Stimulated activated CD4-positive, alpha-beta T cell treated with anti-CD3 and anti-CD28 coated beads, TNF-alpha, amount 100 ng/mL, for 24 hours (primary cell): ENCODE data around the gene RXRA.

Experiments used
- DNase-seq, 3 experiments: peaks; one replicate each; pipeline ENCODE4 v3.0.0-alpha.2; 2020; ENCODE audit warnings: low read depth in 3 of 3

The RXRA gene

DNA sequence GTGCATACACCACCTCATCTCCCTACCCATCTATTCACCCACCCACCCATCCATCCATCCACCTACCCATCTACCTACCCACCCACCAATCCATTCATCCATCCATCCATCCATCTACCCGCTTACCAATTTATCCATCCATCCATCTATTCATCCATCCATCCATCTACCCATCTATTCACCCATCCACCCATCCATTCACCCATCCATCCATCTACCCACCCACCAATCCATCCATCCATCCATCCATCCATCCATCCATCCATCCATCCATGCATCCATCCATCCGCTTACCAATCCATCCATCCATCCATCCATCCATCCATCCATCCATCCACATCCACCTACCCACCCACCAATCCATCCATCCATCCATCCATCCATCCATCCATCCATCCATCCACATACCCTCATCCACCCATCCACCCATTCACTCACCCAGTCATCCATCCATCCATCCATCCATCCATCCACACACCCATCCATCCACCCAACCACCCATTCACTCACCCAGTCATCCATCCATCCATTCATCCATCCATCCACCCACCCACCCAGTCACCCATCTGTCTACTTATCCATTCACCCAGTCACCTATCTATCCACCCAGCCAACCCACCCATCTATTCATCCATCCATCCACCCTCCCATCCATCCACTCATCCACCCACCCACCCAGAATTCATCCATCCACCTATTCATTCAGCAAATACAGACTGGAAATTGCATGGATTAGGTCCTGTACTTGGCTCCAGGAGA lies 125.6 kb downstream of the RXRA start:
- no peak for DNase-seq

GRCh38 chr9:134452728-134453127 lies 126.5 kb downstream of the RXRA start:
- DNase-seq, result no peak

DNA sequence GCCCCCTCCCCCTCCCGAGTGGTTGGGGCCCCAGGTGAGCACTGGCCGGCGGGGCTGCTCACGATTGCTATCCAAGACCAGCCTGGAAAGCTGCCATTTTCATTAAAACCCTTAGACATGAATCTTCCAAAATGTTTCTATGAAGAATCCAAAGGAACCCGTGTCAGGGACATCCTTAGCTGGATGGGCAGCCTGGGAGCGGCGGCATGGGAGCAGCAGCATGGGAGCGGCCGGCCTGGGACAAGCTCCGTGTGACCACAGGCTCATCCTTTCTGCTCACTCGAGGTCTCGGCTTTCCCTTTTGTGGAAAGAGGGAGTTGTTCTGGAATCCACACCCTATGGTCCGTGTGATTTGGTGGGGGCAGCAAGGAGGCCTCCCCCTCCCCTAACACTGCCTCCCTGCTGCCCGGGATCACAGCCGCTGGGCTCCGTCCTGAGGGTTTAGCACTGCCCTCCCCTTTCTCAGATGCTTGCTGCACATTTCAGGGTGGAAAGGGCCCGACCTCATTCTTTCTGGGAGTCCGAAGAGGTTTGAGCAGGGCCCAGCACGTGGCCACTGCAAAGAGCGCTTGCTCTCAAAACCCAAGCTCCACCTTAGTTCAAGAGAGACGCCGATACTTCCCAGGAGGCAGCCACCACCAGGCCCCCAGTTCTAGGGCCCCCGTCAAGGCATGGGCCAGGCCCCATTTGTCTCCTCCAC lies 127.7 kb downstream of the RXRA start:
- no peak for DNase-seq

DNA sequence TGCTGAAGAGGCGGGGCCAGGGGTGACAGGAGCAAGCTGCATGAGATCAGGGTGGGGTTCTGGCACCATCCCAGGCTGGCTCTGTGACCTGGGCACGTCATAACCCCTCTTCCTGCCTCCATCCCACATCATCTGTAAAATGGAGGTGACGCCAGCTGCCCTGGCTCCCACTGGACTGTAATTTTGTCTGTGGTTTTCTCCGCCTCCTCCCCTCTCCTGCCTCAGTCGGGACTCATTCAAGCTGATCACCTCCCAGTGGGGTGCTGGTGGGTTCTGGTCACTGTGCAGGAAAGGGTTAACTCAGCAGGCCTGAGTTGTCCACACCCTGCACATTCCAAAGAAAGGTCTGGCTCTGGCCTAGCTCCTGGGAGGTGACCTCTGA lies 128.2 kb downstream of the RXRA start:
- DNase-seq, result no peak

DNA sequence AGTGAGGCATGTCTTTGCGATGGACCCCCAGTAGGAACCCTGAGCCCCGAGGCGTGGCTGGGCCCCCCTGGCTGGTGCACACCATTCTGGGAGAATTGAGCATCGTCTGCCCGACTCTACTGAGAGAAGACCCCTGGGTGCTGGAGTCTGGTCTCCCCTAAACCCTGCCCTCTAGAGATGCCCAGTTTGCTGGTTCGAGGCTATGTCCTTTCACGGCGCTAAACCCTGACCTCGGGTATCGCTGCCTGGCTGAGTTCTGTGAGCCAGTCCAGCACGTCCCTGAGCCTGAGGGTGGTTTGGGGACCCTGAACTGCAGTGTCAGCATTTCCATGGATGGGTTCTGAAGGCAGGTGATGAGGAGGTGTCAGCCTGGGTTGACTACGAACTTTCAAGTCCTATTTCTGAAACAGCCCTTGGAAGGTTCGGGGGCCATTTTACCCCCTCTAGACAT lies 128.8 kb downstream of the RXRA start:
- DNase-seq, result no peak

DNA sequence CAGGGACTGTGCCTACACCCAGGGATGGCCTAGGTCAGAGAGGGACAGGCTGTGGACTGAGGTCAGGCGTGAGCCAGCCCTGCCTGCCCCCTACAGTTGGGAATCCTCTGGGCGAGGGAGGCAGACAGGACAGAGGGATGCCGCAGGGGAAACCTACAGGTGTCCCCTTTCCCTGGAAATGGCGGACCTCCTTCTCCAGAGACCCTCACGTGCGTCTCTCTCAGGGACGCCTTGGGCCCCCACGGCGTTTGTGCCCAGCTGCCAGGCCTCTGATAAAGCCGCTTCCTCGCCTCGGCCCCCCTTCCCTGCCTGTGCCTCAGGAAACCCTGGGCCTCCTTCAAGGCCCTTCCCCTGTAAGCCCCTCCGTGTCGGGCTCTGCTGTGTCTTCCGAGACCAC lies 129.3 kb downstream of the RXRA start:
- no peak for DNase-seq

GRCh38 chr9:134455934-134456755 lies 129.9 kb downstream of the RXRA start:
- peak; percentile 44 to 63 (median 52) for DNase-seq

DNA sequence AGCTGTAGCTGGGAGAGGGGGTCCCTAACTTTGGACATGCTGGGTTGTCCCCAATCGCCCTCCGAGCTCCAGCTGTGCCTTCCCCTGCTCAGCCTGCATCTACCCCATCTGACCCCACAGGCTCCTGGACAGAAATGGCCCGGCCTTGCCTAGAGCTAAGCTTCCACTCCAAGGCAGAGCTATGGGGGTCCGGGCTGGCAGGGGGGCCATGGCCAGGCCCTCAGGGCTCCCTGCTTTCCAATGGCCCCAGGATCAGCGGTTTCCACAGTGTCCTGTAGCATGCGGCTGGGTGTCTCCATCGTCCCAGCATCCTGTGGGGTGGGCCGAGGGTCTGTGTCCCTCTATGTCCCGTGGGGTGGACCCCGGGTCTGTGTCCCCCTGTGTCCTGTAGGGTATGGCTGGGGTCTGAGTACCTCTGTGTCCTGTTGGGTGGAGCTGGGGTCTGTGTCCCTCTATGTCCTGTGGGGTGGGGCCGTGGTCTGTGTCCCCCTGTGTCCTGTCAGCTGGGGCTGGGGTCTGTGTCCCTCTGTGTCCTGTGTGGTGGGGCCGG lies 130.6 kb downstream of the RXRA start:
- DNase-seq, result no peak

GRCh38 chr9:134457321-134458206 lies 131.3 kb downstream of the RXRA start:
- no peak for DNase-seq

- DNase-seq, result no peak
Observed at GRCh38 chr9:134458207-134459108, 132.2 kb downstream of the RXRA start.

GRCh38 chr9:134459164-134459563 lies 132.9 kb downstream of the RXRA start:
- no peak for DNase-seq

DNA sequence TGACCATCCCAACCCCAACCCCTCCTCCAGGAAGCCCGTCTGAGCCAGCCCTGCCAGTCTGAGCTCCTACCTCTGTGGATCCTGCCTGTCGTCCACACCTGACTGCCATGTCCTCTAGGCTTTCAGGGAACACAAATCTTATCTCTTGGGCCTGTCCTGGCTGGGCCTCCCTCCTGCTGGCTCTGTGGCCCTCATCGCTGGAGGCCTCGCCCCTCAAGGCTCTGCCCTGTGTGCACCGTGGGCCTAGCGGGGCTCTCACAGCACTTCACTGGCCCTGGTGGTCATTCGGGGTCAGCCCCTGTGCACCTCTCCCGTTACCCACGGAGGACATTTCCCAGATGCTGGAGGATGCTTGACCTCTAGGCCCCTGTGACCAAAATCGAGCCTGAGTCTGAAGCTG lies 133.3 kb downstream of the RXRA start:
- no peak for DNase-seq

DNA sequence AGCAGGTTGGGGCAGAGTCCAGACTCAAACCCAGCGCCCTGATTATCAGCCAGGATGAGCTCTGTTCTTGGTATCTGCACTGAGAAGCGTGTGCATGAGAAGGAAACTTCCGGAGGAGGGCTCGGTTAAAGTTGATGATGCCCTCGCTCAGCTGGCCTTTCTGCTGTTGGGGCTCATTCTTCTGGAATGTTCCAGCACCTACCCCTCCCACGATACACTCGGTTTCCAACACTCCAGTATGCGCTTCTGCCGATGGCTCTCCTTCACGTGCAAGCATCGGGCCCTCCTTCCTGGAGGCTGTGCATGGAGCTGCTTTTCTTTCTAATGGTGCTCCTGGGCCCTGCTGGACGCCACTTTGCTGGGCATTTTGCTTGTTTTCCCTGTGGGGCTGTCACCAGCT lies 134.0 kb downstream of the RXRA start:
- no peak for DNase-seq

GRCh38 chr9:134460896-134461295 lies 134.6 kb downstream of the RXRA start:
- DNase-seq, result no peak

- DNase-seq, result no peak
Observed at GRCh38 chr9:134461426-134461982, 135.2 kb downstream of the RXRA start.

DNA sequence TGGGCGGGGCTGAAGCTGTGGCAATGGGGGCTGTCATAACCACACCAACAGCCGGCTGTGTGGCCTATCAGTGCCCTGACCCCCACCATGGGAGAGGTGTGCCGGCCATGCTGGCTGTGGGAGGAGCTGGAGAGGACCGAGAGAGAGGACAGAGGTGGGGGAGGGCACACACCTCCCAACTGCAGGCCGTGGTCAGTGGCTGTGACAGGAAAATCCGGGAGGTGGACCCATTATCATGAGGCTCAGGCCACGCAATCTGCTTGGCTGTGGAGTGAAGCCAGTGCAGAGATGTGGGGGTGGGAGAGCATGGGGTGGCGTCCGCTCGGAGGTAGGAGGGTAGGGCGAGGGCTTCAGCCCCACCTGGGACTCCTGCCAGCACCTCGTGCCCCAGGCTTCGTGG lies 136.1 kb downstream of the RXRA start:
- no peak for DNase-seq

- DNase-seq, result no peak
Observed at GRCh38 chr9:134463280-134463679, 137.0 kb downstream of the RXRA start.

- no peak for DNase-seq
Observed at GRCh38 chr9:134466869-134467616, 140.8 kb downstream of the RXRA start.

GRCh38 chr9:134468358-134468757 lies 142.1 kb downstream of the RXRA start:
- DNase-seq, result no peak
